ENCODE results near the gene EN2. TPM values are rescaled to one million over a fixed set of nuclear protein-coding genes. Genes with fewer than 3 reads are reported as not detected.

EN2 gene
- total and polyA plus RNA-seq, 2 experiments from 2014 or later: 0.24 TPM; not detected in 1

- WGBS (ENCODE audit: low lambda C conversion rate, missing lambda C conversion rate): 63% methylated on average over 2 of the region's 2 CpGs
- no peak overlapping the region for H3K27ac ChIP-seq
- H3K36me3 ChIP-seq (replicated peaks; ENCODE audit: insufficient read depth, low read depth): no peaks in the 10 kb centered on the region
- TF ChIP-seq EZH2phosphoT487 (IDR thresholded peaks at IDR 0.05; ENCODE audit: low read depth, severe bottlenecking, unreplicated experiment): no peak
- TF ChIP-seq EZH2 (IDR thresholded peaks at IDR 0.05; ENCODE audit: borderline replicate concordance): no peak
- TF ChIP-seq CTCF (IDR thresholded peaks at IDR 0.05; ENCODE audit: poor library complexity): no peak
- no peaks in the 10 kb centered on the region for H3K9me3 ChIP-seq (ENCODE audit: low read depth)
- H3K4me1 ChIP-seq (ENCODE audit: insufficient read depth): no peaks in the 10 kb centered on the region
- H3K79me2 ChIP-seq: no peaks in the 10 kb centered on the region
- no peak overlapping the region for H2AFZ ChIP-seq
- no peaks in the 10 kb centered on the region for H3K9me2 ChIP-seq (replicated peaks; ENCODE audit: insufficient read depth)
- H3K27me3 ChIP-seq: peaks cover 95% of the 10 kb centered on the region
- no peak overlapping the region for H3K4me3 ChIP-seq
- H3K4me2 ChIP-seq: no peak overlapping the region
- DNase-seq (ENCODE audit: low spot score): no peak
- H4K20me1 ChIP-seq (ENCODE audit: insufficient read depth, poor library complexity, severe bottlenecking): no peaks in the 10 kb centered on the region
Measured at GRCh38 chr7:155447603-155448002, 10.3 kb upstream of the EN2 start.

- Histone ChIP-seq H3K4me2 (peak overlapping the region; percentile 57), H2AFZ (no peak overlapping the region), H3K36me3 (replicated peaks; ENCODE audit: insufficient read depth, low read depth) (no peaks in the 10 kb centered on the region)
Measured at GRCh38 chr7:155448632-155449007, 9.3 kb upstream of the EN2 start.

GRCh38 chr7:155449008-155449868, 8.7 kb upstream of the EN2 start:
- TF ChIP-seq CTCF (IDR thresholded peaks at IDR 0.05; ENCODE audit: poor library complexity) (no peak), EZH2 (IDR thresholded peaks at IDR 0.05; ENCODE audit: borderline replicate concordance) (peak; percentile 89), EZH2phosphoT487 (IDR thresholded peaks at IDR 0.05; ENCODE audit: low read depth, severe bottlenecking, unreplicated experiment) (peak; percentile 76)
- H3K4me3 ChIP-seq: no peak overlapping the region
- H3K4me1 ChIP-seq (ENCODE audit: insufficient read depth): no peaks in the 10 kb centered on the region
- DNase-seq (ENCODE audit: low spot score): no peak
- H3K4me2 ChIP-seq: peak overlapping the region; percentile 57
- 3% methylated on average over 56 of the region's 69 CpGs for WGBS (ENCODE audit: low lambda C conversion rate, missing lambda C conversion rate)
- no peak overlapping the region for H2AFZ ChIP-seq
- H3K27ac ChIP-seq: no peak overlapping the region
- no peaks in the 10 kb centered on the region for H3K36me3 ChIP-seq (replicated peaks; ENCODE audit: insufficient read depth, low read depth)
- H4K20me1 ChIP-seq (ENCODE audit: insufficient read depth, poor library complexity, severe bottlenecking): no peaks in the 10 kb centered on the region
- no peaks in the 10 kb centered on the region for H3K9me2 ChIP-seq (replicated peaks; ENCODE audit: insufficient read depth)
- peaks cover 95% of the 10 kb centered on the region for H3K27me3 ChIP-seq
- no peaks in the 10 kb centered on the region for H3K9me3 ChIP-seq (ENCODE audit: low read depth)
- no peaks in the 10 kb centered on the region for H3K79me2 ChIP-seq

More at GRCh38 chr7:155448632-155449007, 9.3 kb upstream of the EN2 start:
- 2% methylated on average over 19 of the region's 35 CpGs for WGBS (ENCODE audit: low lambda C conversion rate, missing lambda C conversion rate)
- no peaks in the 10 kb centered on the region for H3K4me1 ChIP-seq (ENCODE audit: insufficient read depth)
- no peaks in the 10 kb centered on the region for H3K9me3 ChIP-seq (ENCODE audit: low read depth)
- no peak overlapping the region for H3K4me3 ChIP-seq
- H3K79me2 ChIP-seq: no peaks in the 10 kb centered on the region
- no peak for DNase-seq (ENCODE audit: low spot score)
- TF ChIP-seq EZH2 (IDR thresholded peaks at IDR 0.05; ENCODE audit: borderline replicate concordance) (no peak), EZH2phosphoT487 (IDR thresholded peaks at IDR 0.05; ENCODE audit: low read depth, severe bottlenecking, unreplicated experiment) (no peak), CTCF (IDR thresholded peaks at IDR 0.05; ENCODE audit: poor library complexity) (no peak)
- H3K9me2 ChIP-seq (replicated peaks; ENCODE audit: insufficient read depth): no peaks in the 10 kb centered on the region
- H3K27ac ChIP-seq: no peak overlapping the region
- no peaks in the 10 kb centered on the region for H4K20me1 ChIP-seq (ENCODE audit: insufficient read depth, poor library complexity, severe bottlenecking)
- H3K27me3 ChIP-seq: peaks cover 95% of the 10 kb centered on the region

Data from hepatocyte (in vitro differentiated cells).